Calu3 (cell line): ENCODE data around the gene CEACAM16. TPM values are rescaled to one million over a fixed set of nuclear protein-coding genes. Genes with fewer than 3 reads are reported as not detected.

Experiments
- BruUV-seq: library from RNA; stranded (reverse); fragments of 400-500 nt; replicated peaks from 2 replicates; lab custom pipeline; 2021; lab: Mats Ljungman, UMichigan
- CTCF ChIA-PET: fragments of 300-600 bp; sonication (Branson Sonifier 250); formaldehyde crosslinking; loops from one replicate; lab custom pipeline; 2022; ENCODE audit warnings: antibody characterized with exemption; lab: Charles Lee
- DNase-seq: peaks from one replicate; pipeline ENCODE4 v3.0.0; 2022
- H3K27ac Mint-ChIP-seq: one replicate; pipeline ENCODE4 v1.8.0; 2022; ENCODE audit warnings: mixed read lengths; ENCODE audit not compliant: unreplicated experiment
- H3K27me3 Mint-ChIP-seq: one replicate; pipeline ENCODE4 v1.8.0; 2022; ENCODE audit warnings: mixed read lengths; ENCODE audit not compliant: unreplicated experiment
- H3K36me3 Mint-ChIP-seq: one replicate; pipeline ENCODE4 v1.8.0; 2022; ENCODE audit warnings: mild to moderate bottlenecking, moderate library complexity, mixed read lengths; ENCODE audit not compliant: insufficient read depth, unreplicated experiment
- H3K4me1 Mint-ChIP-seq: one replicate; pipeline ENCODE4 v1.8.0; 2022; ENCODE audit warnings: mild to moderate bottlenecking, low read depth, mixed read lengths; ENCODE audit not compliant: unreplicated experiment
- H3K4me3 Mint-ChIP-seq: one replicate; pipeline ENCODE4 v1.8.0; 2022; ENCODE audit warnings: mild to moderate bottlenecking, low read depth, moderate library complexity, mixed read lengths; ENCODE audit not compliant: unreplicated experiment
- H3K9me3 Mint-ChIP-seq: one replicate; pipeline ENCODE4 v1.8.0; 2022; ENCODE audit warnings: low read depth, mixed read lengths; ENCODE audit not compliant: unreplicated experiment
- intact Hi-C: fragments of 100-400 bp; cut with micrococcal nuclease; formaldehyde crosslinking; loops from one replicate; pipeline ENCODE4 v1.10.0; 2022; ENCODE audit not compliant: unreplicated experiment
- total RNA-seq: library from RNA; stranded (reverse); gene quantifications from 2 replicates; pipeline ENCODE4 v1.2.3, GENCODE V29; 2022
- TF ChIP-seq, protein P1 (sequence below): fragments of 200-600 bp; IDR thresholded peaks from one replicate; pipeline ENCODE4 v1.8.0; 2022; ENCODE audit warnings: antibody characterized with exemption; ENCODE audit not compliant: unreplicated experiment

Gene CEACAM16
- total RNA-seq, 1 experiment from 2014 or later: 0.38 TPM

DNA sequence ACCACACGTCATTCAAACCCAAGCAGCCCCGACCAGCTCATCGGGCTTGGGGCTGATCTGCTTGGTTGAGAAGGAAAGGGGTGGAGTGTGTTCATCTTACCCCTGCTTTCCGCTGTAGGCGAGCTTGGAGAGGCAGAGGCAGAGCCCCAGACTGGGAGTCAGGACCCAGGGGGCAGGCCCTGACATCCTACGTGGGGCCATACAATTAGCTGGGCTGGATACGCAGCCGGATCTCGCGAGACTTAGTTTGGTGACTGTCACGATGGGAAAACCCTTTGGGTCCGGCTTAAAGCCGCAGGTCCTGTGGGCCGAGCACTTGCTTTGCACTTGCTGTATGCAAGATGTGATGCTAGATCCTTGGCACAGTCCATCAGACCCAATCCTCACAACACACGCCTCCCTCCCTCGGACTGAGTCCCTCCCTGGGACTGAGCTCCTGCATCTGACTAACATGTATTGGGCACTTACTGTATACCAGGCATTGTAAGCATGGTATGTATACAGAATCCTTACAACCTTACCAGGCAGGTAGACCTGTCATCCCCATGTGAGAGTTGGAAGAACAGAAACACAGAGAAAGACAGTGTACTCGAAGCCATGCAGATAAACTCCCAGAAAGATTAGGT, 3.7 kb downstream of the CEACAM16 start:
- Mint-ChIP-seq H3K36me3 (no peaks in the 10 kb centered on the region), H3K4me3 (no peak overlapping the region), H3K27me3 (no peaks in the 10 kb centered on the region), H3K4me1 (peaks cover 10% of the 10 kb centered on the region), H3K9me3 (no peaks in the 10 kb centered on the region), H3K27ac (no peak overlapping the region)
- DNase-seq: no peak
- no TSS peak for BruUV-seq
- intact Hi-C loops: no loop called here
- TF ChIP-seq, protein P1, sequence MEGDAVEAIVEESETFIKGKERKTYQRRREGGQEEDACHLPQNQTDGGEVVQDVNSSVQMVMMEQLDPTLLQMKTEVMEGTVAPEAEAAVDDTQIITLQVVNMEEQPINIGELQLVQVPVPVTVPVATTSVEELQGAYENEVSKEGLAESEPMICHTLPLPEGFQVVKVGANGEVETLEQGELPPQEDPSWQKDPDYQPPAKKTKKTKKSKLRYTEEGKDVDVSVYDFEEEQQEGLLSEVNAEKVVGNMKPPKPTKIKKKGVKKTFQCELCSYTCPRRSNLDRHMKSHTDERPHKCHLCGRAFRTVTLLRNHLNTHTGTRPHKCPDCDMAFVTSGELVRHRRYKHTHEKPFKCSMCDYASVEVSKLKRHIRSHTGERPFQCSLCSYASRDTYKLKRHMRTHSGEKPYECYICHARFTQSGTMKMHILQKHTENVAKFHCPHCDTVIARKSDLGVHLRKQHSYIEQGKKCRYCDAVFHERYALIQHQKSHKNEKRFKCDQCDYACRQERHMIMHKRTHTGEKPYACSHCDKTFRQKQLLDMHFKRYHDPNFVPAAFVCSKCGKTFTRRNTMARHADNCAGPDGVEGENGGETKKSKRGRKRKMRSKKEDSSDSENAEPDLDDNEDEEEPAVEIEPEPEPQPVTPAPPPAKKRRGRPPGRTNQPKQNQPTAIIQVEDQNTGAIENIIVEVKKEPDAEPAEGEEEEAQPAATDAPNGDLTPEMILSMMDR: no peak
- CTCF ChIA-PET: interaction anchor here (0.6 to 0.7 kb wide), 2 partner anchors 59 to 131 kb away, joined by 3 read pairs; no protein-coding TSS in a partner anchor

- BruUV-seq: no TSS peak
- Mint-ChIP-seq H3K36me3 (no peaks in the 10 kb centered on the region), H3K4me3 (no peak overlapping the region), H3K27me3 (no peaks in the 10 kb centered on the region), H3K4me1 (peaks cover 1% of the 10 kb centered on the region), H3K27ac (no peak overlapping the region), H3K9me3 (no peaks in the 10 kb centered on the region)
- no peak for DNase-seq
- TF ChIP-seq, protein P1: no peak
- intact Hi-C loops: no loop called here
- CTCF ChIA-PET: interaction anchor here (0.6 kb wide), 1 partner anchor 58 kb away, joined by 3 read pairs; no protein-coding TSS in a partner anchor
These were observed 4.6 kb downstream of the CEACAM16 start for GRCh38 chr19:44703336-44704078.

DNA sequence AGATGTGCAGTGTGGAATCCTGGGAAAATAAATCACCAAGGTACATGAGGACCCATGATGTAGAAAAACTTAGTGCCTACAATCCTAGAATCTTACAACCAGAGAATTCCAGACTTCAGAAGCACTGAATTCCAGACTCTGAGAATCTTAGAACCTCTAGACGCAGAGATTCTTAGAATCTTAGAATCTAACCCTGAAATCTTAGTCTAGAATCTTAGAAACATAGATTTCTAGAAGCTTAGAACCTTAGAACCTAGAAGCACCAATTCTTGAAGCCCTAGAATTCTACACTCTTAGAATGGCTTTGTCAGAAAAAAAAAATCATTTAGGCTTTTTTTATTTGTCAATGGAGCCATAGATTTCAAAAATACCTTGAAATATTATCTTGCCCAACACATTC, 6.0 kb downstream of the CEACAM16 start:
- H3K27me3 Mint-ChIP-seq: no peaks in the 10 kb centered on the region

GRCh38 chr19:44705502-44706010, 6.6 kb downstream of the CEACAM16 start:
- no TSS peak for BruUV-seq
- TF ChIP-seq, protein P1: no peak
- no peaks in the 10 kb centered on the region for H3K9me3 Mint-ChIP-seq
- H3K27me3 Mint-ChIP-seq: no peaks in the 10 kb centered on the region
- no peaks in the 10 kb centered on the region for H3K36me3 Mint-ChIP-seq
- no peak overlapping the region for H3K4me3 Mint-ChIP-seq
- no peaks in the 10 kb centered on the region for H3K4me1 Mint-ChIP-seq
- intact Hi-C loops: no loop called here
- no peak for DNase-seq
- CTCF ChIA-PET: interaction anchor here (0.6 kb wide), 1 partner anchor 200 kb away, joined by 14 read pairs; the partner anchor contains the start of gene APOE
- no peak overlapping the region for H3K27ac Mint-ChIP-seq

More for the DNA sequence above, 6.0 kb downstream of the CEACAM16 start:
- CTCF ChIA-PET: no interaction called here
- DNase-seq: no peak
- H3K27ac Mint-ChIP-seq: no peak overlapping the region
- intact Hi-C loops: no loop called here
- no peak overlapping the region for H3K4me3 Mint-ChIP-seq
- TF ChIP-seq, protein P1: no peak
- no peaks in the 10 kb centered on the region for H3K4me1 Mint-ChIP-seq
- H3K9me3 Mint-ChIP-seq: no peaks in the 10 kb centered on the region
- BruUV-seq: no TSS peak
- H3K36me3 Mint-ChIP-seq: no peaks in the 10 kb centered on the region
